ENCODE data around the gene DDX27. TPM values are rescaled to one million over a fixed set of nuclear protein-coding genes. Genes with fewer than 3 reads are reported as not detected.
A peak's percentile ranks its signal among the peaks of the same experiment; 100 is the strongest.
"Not testable (repeated sequence)": the region's sequence is repeated elsewhere in the genome, so short reads cannot be mapped to it uniquely, and the experiment has no call there.

Gene DDX27
- 51.4 and 54.0 TPM in 2 replicates for total RNA-seq

- H3K27ac Mint-ChIP-seq: peak within 1 kb of the TSS; percentile 98
- H3K36me3 Mint-ChIP-seq (ENCODE audit: low read depth): peaks cover 29% of the 10 kb centered on the region
- H3K4me3 Mint-ChIP-seq (ENCODE audit: low read depth): peak within 1 kb of the TSS; percentile 99
- no peaks in the 10 kb centered on the region for H3K27me3 Mint-ChIP-seq (ENCODE audit: low read depth)
- peak; percentile 96 for DNase-seq (ENCODE audit: low spot score)
- H3K4me1 Mint-ChIP-seq (ENCODE audit: low read depth): peaks cover 17% of the 10 kb centered on the region
- H3K9me3 Mint-ChIP-seq: no peaks in the 10 kb centered on the region
- intact Hi-C loops (cut with micrococcal nuclease): loop anchor here (1.0 to 5.0 kb wide), 3 partner anchors 31 to 172 kb away; partner anchors contain the start of genes CSE1L and STAU1
Measured at GRCh38 chr20:49219091-49219923, at the start of gene DDX27. Gene DDX27 (plus strand): TSS chr20:49219416. CDS start chr20:49219449, 33 bp downstream.

- Mint-ChIP-seq H3K36me3 (ENCODE audit: low read depth) (peaks cover 46% of the 10 kb centered on the region), H3K27ac (no peak overlapping the region), H3K4me3 (ENCODE audit: low read depth) (no peak overlapping the region), H3K4me1 (ENCODE audit: low read depth) (peaks cover 54% of the 10 kb centered on the region), H3K27me3 (ENCODE audit: low read depth) (no peaks in the 10 kb centered on the region), H3K9me3 (no peaks in the 10 kb centered on the region)
- intact Hi-C loops (cut with micrococcal nuclease): no loop called here
- no peak for DNase-seq (ENCODE audit: low spot score)
Measured at GRCh38 chr20:49169547-49169946, 49.7 kb upstream of the DDX27 start.

- Mint-ChIP-seq H3K9me3 (no peaks in the 10 kb centered on the region), H3K27me3 (ENCODE audit: low read depth) (no peaks in the 10 kb centered on the region), H3K4me1 (ENCODE audit: low read depth) (peaks cover 51% of the 10 kb centered on the region), H3K27ac (no peak overlapping the region), H3K4me3 (ENCODE audit: low read depth) (no peak overlapping the region), H3K36me3 (ENCODE audit: low read depth) (peaks cover 40% of the 10 kb centered on the region)
- DNase-seq (ENCODE audit: low spot score): no peak
- intact Hi-C loops (cut with micrococcal nuclease): no loop called here
Measured at GRCh38 chr20:49170714-49171113, 48.5 kb upstream of the DDX27 start.

GRCh38 chr20:49171909-49172308, 47.3 kb upstream of the DDX27 start:
- Mint-ChIP-seq H3K27me3 (ENCODE audit: low read depth) (no peaks in the 10 kb centered on the region), H3K4me3 (ENCODE audit: low read depth) (no peak overlapping the region), H3K27ac (no peak overlapping the region), H3K9me3 (no peaks in the 10 kb centered on the region), H3K36me3 (ENCODE audit: low read depth) (peaks cover 39% of the 10 kb centered on the region), H3K4me1 (ENCODE audit: low read depth) (peaks cover 40% of the 10 kb centered on the region)
- intact Hi-C loops (cut with micrococcal nuclease): no loop called here
- DNase-seq (ENCODE audit: low spot score): no peak

GRCh38 chr20:49172413-49172812, 46.8 kb upstream of the DDX27 start:
- intact Hi-C loops (cut with micrococcal nuclease): no loop called here
- Mint-ChIP-seq H3K27ac (peak overlapping the region; percentile 30), H3K9me3 (no peaks in the 10 kb centered on the region), H3K36me3 (ENCODE audit: low read depth) (peaks cover 39% of the 10 kb centered on the region), H3K4me3 (ENCODE audit: low read depth) (no peak overlapping the region), H3K27me3 (ENCODE audit: low read depth) (no peaks in the 10 kb centered on the region), H3K4me1 (ENCODE audit: low read depth) (peaks cover 37% of the 10 kb centered on the region)
- no peak for DNase-seq (ENCODE audit: low spot score)

- intact Hi-C loops (cut with micrococcal nuclease): no loop called here
- DNase-seq (ENCODE audit: low spot score): no peak
- Mint-ChIP-seq H3K4me3 (ENCODE audit: low read depth) (no peak overlapping the region), H3K27me3 (ENCODE audit: low read depth) (no peaks in the 10 kb centered on the region), H3K4me1 (ENCODE audit: low read depth) (peaks cover 24% of the 10 kb centered on the region), H3K9me3 (no peaks in the 10 kb centered on the region), H3K36me3 (ENCODE audit: low read depth) (peaks cover 46% of the 10 kb centered on the region), H3K27ac (no peak overlapping the region)
Measured at GRCh38 chr20:49174183-49174582, 45.0 kb upstream of the DDX27 start.

- Mint-ChIP-seq H3K4me3 (ENCODE audit: low read depth) (no peak overlapping the region), H3K27ac (peak overlapping the region; percentile 37), H3K9me3 (no peaks in the 10 kb centered on the region), H3K27me3 (ENCODE audit: low read depth) (no peaks in the 10 kb centered on the region), H3K36me3 (ENCODE audit: low read depth) (peaks cover 32% of the 10 kb centered on the region), H3K4me1 (ENCODE audit: low read depth) (peaks cover 35% of the 10 kb centered on the region)
- DNase-seq (ENCODE audit: low spot score): no peak
- intact Hi-C loops (cut with micrococcal nuclease): no loop called here
Measured at GRCh38 chr20:49179368-49180277, 39.6 kb upstream of the DDX27 start.

GRCh38 chr20:49181265-49181877, 37.8 kb upstream of the DDX27 start:
- Mint-ChIP-seq H3K27ac (no peak overlapping the region), H3K36me3 (ENCODE audit: low read depth) (peaks cover 45% of the 10 kb centered on the region)
- intact Hi-C loops (cut with micrococcal nuclease): no loop called here

GRCh38 chr20:49183444-49183843, 35.8 kb upstream of the DDX27 start:
- Mint-ChIP-seq H3K27ac (peak overlapping the region; percentile 0), H3K36me3 (ENCODE audit: low read depth) (peaks cover 41% of the 10 kb centered on the region), H3K27me3 (ENCODE audit: low read depth) (no peaks in the 10 kb centered on the region), H3K4me1 (ENCODE audit: low read depth) (peaks cover 55% of the 10 kb centered on the region), H3K9me3 (no peaks in the 10 kb centered on the region), H3K4me3 (ENCODE audit: low read depth) (no peak overlapping the region)
- DNase-seq (ENCODE audit: low spot score): no peak
- intact Hi-C loops (cut with micrococcal nuclease): no loop called here

More at GRCh38 chr20:49181265-49181877, 37.8 kb upstream of the DDX27 start:
- DNase-seq (ENCODE audit: low spot score): no peak
- no peak overlapping the region for H3K4me3 Mint-ChIP-seq (ENCODE audit: low read depth)
- H3K27me3 Mint-ChIP-seq (ENCODE audit: low read depth): no peaks in the 10 kb centered on the region
- H3K4me1 Mint-ChIP-seq (ENCODE audit: low read depth): peaks cover 50% of the 10 kb centered on the region
- no peaks in the 10 kb centered on the region for H3K9me3 Mint-ChIP-seq

- Mint-ChIP-seq H3K4me1 (ENCODE audit: low read depth) (peaks cover 56% of the 10 kb centered on the region), H3K36me3 (ENCODE audit: low read depth) (peaks cover 41% of the 10 kb centered on the region)
- H3K27me3 Mint-ChIP-seq (ENCODE audit: low read depth); DNase-seq (ENCODE audit: low spot score); H3K27ac Mint-ChIP-seq; intact Hi-C loops (cut with micrococcal nuclease); H3K9me3 Mint-ChIP-seq; H3K4me3 Mint-ChIP-seq (ENCODE audit: low read depth): not testable (repeated sequence)
Measured at GRCh38 chr20:49184084-49184501, 35.1 kb upstream of the DDX27 start.

- Mint-ChIP-seq H3K27ac (peak overlapping the region; percentile 52), H3K4me1 (ENCODE audit: low read depth) (peaks cover 53% of the 10 kb centered on the region), H3K27me3 (ENCODE audit: low read depth) (peaks cover under 1% of the 10 kb centered on the region), H3K9me3 (no peaks in the 10 kb centered on the region), H3K36me3 (ENCODE audit: low read depth) (peaks cover 36% of the 10 kb centered on the region), H3K4me3 (ENCODE audit: low read depth) (peak overlapping the region; percentile 52)
- no peak for DNase-seq (ENCODE audit: low spot score)
- intact Hi-C loops (cut with micrococcal nuclease): loop anchor here (5.0 kb wide), 1 partner anchor 52 kb away; no protein-coding TSS in a partner anchor
Measured at GRCh38 chr20:49184691-49185070, 34.5 kb upstream of the DDX27 start.

- intact Hi-C loops (cut with micrococcal nuclease): loop anchor here (5.0 kb wide), 1 partner anchor 53 kb away; no protein-coding TSS in a partner anchor
- Mint-ChIP-seq H3K4me3 (ENCODE audit: low read depth) (peak overlapping the region; percentile 52), H3K36me3 (ENCODE audit: low read depth) (peaks cover 36% of the 10 kb centered on the region), H3K4me1 (ENCODE audit: low read depth) (peaks cover 50% of the 10 kb centered on the region), H3K9me3 (no peaks in the 10 kb centered on the region), H3K27ac (peak overlapping the region; percentile 52), H3K27me3 (ENCODE audit: low read depth) (peaks cover 2% of the 10 kb centered on the region)
- no peak for DNase-seq (ENCODE audit: low spot score)
Measured at GRCh38 chr20:49185071-49185761, 34.0 kb upstream of the DDX27 start.
